ENCODE data around the gene MAG. TPM values are rescaled to one million over a fixed set of nuclear protein-coding genes. Genes with fewer than 3 reads are reported as not detected.

The MAG gene
- total RNA-seq, 1 donor from 2014 or later: not detected

DNA sequence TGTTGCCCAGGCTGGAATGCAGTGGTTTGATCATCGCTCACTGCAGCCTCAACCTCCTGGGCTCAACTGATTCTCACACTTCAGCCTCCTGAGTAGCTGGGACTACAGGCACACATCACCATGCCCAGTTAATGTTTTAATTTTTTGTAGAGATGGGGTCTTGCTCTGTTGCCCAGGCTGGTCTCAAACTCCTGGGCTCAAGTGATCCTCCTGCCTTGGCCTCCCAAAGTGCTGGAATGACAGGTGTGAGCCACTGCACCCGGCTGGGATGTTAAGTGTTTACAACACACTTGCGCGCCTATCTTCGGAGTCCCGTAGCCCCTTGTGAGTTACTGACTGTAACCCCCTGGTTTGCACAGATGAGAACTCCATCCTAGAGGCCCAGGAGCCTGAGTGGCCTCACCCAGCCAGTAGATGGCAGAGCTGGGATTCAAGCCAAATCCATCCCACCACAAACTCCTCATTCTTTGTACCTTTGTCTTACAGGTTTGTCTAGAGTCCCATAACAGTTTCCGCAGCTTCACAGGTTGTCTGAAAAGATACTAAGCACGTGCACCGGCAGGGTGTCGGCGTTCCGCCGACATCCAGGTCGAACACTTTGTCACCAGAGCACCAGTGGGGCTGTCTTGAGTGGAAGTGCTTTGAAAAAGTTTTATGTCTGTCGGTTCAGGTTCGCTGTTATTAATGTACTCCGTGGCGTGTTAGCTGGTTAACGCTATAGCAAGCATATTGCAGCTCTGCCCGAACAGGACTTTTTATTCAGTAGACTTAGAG is 14.7 kb downstream of the MAG start:
- DNase-seq: no peak
- Histone ChIP-seq H3K36me3 (no peaks in the 10 kb centered on the region), H3K9me3 (replicated peaks) (no peaks in the 10 kb centered on the region), H3K4me1 (no peaks in the 10 kb centered on the region), H3K27ac (replicated peaks) (no peak overlapping the region), H3K27me3 (ENCODE audit: low read depth) (peaks cover 70% of the 10 kb centered on the region), H3K4me3 (no peak overlapping the region)
- intact Hi-C loops (cut with micrococcal nuclease): no loop called here
- no peak for TF ChIP-seq CTCF (IDR thresholded peaks at IDR 0.05; ENCODE audit: borderline replicate concordance)

GRCh38 chr19:35307931-35308330 is 16.0 kb downstream of the MAG start:
- intact Hi-C loops (cut with micrococcal nuclease): no loop called here
- Histone ChIP-seq H3K9me3 (replicated peaks) (no peaks in the 10 kb centered on the region), H3K4me1 (no peaks in the 10 kb centered on the region), H3K27me3 (ENCODE audit: low read depth) (peaks cover 60% of the 10 kb centered on the region), H3K36me3 (no peaks in the 10 kb centered on the region), H3K27ac (replicated peaks) (no peak overlapping the region), H3K4me3 (no peak overlapping the region)
- no peak for TF ChIP-seq CTCF (IDR thresholded peaks at IDR 0.05; ENCODE audit: borderline replicate concordance)
- no peak for DNase-seq

DNA sequence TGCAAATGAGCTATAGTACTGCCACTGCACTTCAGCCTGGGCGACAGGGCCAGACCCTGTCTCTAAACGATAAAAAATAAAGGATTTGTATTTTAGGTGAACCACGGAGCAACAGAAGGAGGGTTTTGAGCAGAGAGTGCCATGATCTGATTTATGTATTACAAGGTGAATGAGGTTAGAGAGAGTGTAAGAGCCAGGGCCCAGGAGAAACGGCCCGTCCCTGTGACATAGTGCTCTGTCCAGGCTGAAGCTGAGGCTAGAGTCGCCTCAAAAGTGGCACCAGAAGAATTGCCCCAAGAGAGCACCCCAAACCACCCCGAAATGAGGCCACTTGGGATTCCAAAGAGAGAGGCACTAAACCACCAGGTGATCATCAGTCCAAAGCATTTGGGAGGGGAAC is 16.9 kb downstream of the MAG start:
- peaks cover 52% of the 10 kb centered on the region for H3K27me3 ChIP-seq (ENCODE audit: low read depth)
- no peaks in the 10 kb centered on the region for H3K4me1 ChIP-seq
- H3K4me3 ChIP-seq: no peak overlapping the region
- DNase-seq: no peak
- no peaks in the 10 kb centered on the region for H3K9me3 ChIP-seq (replicated peaks)
- no peak for TF ChIP-seq CTCF (IDR thresholded peaks at IDR 0.05; ENCODE audit: borderline replicate concordance)
- intact Hi-C loops (cut with micrococcal nuclease): no loop called here
- H3K27ac ChIP-seq (replicated peaks): no peak overlapping the region
- no peaks in the 10 kb centered on the region for H3K36me3 ChIP-seq

DNA sequence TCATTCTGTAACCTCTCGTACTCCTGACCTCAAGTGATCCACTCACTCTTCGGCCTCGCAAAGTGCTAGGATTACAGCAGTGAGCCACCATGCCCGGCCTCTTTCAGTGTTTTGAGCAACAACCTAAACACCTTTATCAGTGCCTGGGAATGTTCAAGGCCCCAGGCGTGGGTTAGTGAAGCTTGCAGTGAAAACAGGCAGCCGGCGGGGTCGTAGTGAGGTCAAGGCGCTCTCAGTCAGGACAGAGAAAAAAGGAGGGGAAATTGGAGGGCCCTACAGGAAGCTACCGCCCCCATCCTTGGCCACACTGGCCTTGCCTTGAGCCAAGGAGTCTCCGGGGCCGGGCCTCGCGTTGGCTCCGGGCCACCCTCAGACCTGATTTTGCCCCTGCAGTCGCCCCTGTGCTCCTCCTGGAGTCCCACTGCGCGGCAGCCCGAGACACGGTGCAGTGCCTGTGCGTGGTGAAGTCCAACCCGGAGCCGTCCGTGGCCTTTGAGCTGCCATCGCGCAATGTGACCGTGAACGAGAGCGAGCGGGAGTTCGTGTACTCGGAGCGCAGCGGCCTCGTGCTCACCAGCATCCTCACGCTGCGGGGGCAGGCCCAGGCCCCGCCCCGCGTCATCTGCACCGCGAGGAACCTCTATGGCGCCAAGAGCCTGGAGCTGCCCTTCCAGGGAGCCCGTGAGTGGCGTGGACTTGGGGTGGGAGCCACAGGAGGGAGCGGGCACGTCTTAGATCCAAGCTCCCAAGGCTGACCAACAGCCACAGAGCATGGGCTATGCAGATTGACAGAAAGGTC is 17.7 kb downstream of the MAG start:
- no peaks in the 10 kb centered on the region for H3K4me1 ChIP-seq
- no peak for DNase-seq
- H3K27ac ChIP-seq (replicated peaks): no peak overlapping the region
- H3K36me3 ChIP-seq: no peaks in the 10 kb centered on the region
- intact Hi-C loops (cut with micrococcal nuclease): no loop called here
- peaks cover 44% of the 10 kb centered on the region for H3K27me3 ChIP-seq (ENCODE audit: low read depth)
- TF ChIP-seq CTCF (IDR thresholded peaks at IDR 0.05; ENCODE audit: borderline replicate concordance): no peak
- no peak overlapping the region for H3K4me3 ChIP-seq
- H3K9me3 ChIP-seq (replicated peaks): no peaks in the 10 kb centered on the region

DNA sequence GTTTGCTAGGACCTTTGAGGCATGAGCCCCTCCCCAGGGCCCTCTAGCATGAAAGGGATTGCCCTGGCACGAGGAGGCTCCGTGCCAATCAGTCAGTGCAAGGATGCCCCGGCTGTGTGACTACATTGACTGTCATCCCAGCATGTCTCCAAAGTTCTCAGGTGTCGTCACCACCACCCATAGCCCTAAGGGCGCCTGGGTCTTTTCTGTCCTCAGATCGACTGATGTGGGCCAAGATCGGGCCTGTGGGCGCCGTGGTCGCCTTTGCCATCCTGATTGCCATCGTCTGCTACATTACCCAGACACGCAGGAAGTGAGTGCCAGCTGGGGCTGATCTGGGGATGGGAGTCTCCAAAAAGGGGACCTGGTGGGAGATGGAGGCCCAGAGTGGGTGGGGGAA is 18.4 kb downstream of the MAG start:
- intact Hi-C loops (cut with micrococcal nuclease): no loop called here
- no peaks in the 10 kb centered on the region for H3K9me3 ChIP-seq (replicated peaks)
- H3K4me1 ChIP-seq: no peaks in the 10 kb centered on the region
- H3K27ac ChIP-seq (replicated peaks): no peak overlapping the region
- H3K36me3 ChIP-seq: no peaks in the 10 kb centered on the region
- DNase-seq: no peak
- no peak for TF ChIP-seq CTCF (IDR thresholded peaks at IDR 0.05; ENCODE audit: borderline replicate concordance)
- no peak overlapping the region for H3K4me3 ChIP-seq
- peaks cover 37% of the 10 kb centered on the region for H3K27me3 ChIP-seq (ENCODE audit: low read depth)

Measured in left ventricle myocardium inferior (tissue), 1 donor.